ACC112 (cell line): Measurements from ENCODE around the gene POMGNT2.

Experiments used
- H2AFZ ChIP-seq: fragments of 200-600 bp; sonication (generic); one replicate; pipeline ENCODE4 v1.6.0; 2017; ENCODE audit warnings: antibody characterized with exemption, low read length; ENCODE audit not compliant: unreplicated experiment
- H3K27ac ChIP-seq: fragments of 200-600 bp; sonication (generic); 2 replicates; pipeline ENCODE4 v1.5.1; 2014; ENCODE audit warnings: low read depth, mild to moderate bottlenecking, antibody characterized with exemption, low read length, moderate library complexity
- H3K27me3 ChIP-seq: fragments of 200-600 bp; sonication (generic); 2 replicates; pipeline ENCODE4 v1.6.1; 2014; ENCODE audit warnings: mild to moderate bottlenecking, antibody characterized with exemption, low read length, moderate library complexity, mixed read lengths; ENCODE audit not compliant: insufficient read depth
- H3K36me3 ChIP-seq: fragments of 200-600 bp; sonication (generic); 2 replicates; pipeline ENCODE4 v1.6.1; 2016; ENCODE audit warnings: mild to moderate bottlenecking, antibody characterized with exemption, low read length, moderate library complexity, mixed read lengths; ENCODE audit not compliant: insufficient read depth
- H3K4me1 ChIP-seq: fragments of 200-600 bp; sonication (generic); one replicate; pipeline ENCODE4 v1.6.1; 2016; ENCODE audit warnings: low read length, mixed read lengths; ENCODE audit not compliant: insufficient read depth, unreplicated experiment, control insufficient read depth
- H3K4me3 ChIP-seq: fragments of 200-600 bp; sonication (generic); 2 replicates; pipeline ENCODE4 v1.5.1; 2014; ENCODE audit warnings: mild to moderate bottlenecking, low read depth, low read length
- H3K79me2 ChIP-seq: fragments of 200-600 bp; sonication (generic); one replicate; pipeline ENCODE4 v1.6.0; 2016; ENCODE audit warnings: low read length; ENCODE audit not compliant: control insufficient read depth, unreplicated experiment, insufficient read depth

POMGNT2 gene

DNA sequence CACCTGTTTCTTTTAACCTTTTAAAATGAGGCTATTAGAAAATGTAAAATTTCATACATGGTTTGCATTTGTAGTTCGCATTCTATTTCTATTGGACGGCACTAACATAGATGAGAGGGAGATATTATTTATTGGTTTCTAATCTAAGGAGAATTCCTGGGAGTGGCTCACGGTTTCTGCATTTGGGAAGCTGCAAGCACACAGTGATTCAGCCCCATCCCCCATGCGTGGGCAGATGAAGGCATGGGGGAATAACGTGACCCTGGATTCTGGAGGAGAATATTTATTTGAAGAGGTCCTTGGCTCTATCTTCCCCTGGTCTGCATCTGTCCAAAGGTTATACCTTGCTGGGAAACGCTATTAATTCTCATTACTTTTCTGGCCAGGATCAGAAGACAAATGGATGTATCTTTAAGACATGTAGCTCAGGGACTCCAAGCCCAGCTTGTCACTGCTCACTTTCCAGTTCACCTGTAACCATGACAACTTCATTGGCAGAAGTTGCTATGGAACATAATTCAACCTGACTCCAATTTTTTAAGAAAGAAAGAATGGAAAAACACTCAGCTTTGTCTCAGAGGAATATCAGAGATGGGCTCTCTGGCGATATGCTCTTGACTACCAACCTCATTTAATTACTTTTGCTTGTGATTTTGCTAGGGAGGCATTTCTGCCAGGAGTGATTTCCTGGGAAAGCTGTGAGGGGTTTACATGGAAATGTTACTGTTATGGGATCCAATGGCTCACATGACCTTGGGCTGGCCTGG, 27.2 kb upstream of the POMGNT2 start:
- H3K79me2 ChIP-seq, result no peaks in the 10 kb centered on the region
- no peaks in the 10 kb centered on the region for H3K36me3 ChIP-seq
- no peak overlapping the region for H3K4me3 ChIP-seq
- peaks cover 14% of the 10 kb centered on the region for H3K27me3 ChIP-seq
- no peaks in the 10 kb centered on the region for H3K4me1 ChIP-seq
- no peak overlapping the region for H2AFZ ChIP-seq
- no peak overlapping the region for H3K27ac ChIP-seq

DNA sequence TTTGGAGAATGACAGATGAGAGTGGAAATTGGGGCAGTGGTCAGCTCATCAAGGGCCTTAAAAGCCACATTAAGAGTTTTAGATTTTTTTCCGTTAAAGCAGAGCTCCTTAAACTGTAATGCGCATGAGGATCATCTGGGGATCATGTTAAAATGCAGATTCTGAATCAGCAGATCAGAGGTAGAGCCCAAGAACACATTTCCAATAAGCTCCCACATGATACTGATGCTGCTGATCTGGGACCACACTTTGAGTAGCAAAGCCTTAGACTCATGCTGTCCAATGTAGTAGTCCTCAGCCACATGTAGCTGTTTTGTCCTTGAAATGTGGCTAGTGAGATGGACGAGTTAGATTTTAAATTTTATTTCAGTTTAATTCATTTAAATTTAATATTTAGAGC, 26.3 kb upstream of the POMGNT2 start:
- H3K27ac ChIP-seq, result no peak overlapping the region
- no peaks in the 10 kb centered on the region for H3K79me2 ChIP-seq
- peaks cover 14% of the 10 kb centered on the region for H3K27me3 ChIP-seq
- no peak overlapping the region for H2AFZ ChIP-seq
- H3K4me3 ChIP-seq, result no peak overlapping the region
- no peaks in the 10 kb centered on the region for H3K36me3 ChIP-seq
- H3K4me1 ChIP-seq, result no peaks in the 10 kb centered on the region

DNA sequence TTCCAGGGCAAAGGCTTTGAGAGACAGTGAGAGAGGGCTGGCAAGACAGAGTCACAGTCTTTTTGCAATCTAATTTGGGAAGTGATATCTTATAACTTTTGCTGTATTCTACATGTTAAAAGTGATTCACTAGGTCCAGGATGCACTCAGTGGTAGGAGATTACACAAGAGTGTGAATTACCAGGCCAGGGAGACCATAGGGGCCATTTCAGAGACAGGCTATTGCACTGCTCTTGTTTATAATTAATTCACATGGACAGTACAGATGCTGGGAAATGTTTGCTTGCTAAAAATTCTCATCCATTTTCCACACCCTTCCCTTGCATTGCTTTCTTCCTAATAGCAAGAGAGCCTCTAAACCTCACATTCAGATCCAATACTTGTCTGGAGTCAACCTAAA, 22.6 kb upstream of the POMGNT2 start:
- H2AFZ ChIP-seq, result no peak overlapping the region
- H3K79me2 ChIP-seq, result no peaks in the 10 kb centered on the region
- peaks cover 17% of the 10 kb centered on the region for H3K27me3 ChIP-seq
- no peaks in the 10 kb centered on the region for H3K36me3 ChIP-seq
- H3K4me3 ChIP-seq, result no peak overlapping the region
- H3K4me1 ChIP-seq, result no peaks in the 10 kb centered on the region
- H3K27ac ChIP-seq, result no peak overlapping the region

DNA sequence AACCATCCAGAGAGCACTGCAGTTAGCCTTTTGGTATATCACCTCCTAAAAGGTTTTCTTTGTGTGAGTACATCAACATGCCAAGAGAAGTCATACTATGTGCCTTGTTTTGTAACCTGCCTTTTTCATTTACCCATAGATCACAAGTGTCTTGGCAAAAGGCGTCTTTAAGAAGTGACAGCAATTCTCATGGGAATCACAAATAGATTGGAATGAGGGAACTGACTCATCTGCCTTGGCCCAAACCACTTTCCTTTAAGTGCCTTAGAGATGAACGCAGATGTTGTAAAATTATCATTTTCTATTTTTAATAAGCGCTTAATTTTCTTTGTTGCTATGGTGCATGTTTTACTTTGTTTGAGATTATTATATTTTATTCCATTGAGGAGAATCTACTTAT, 20.7 kb upstream of the POMGNT2 start:
- H3K27ac ChIP-seq, result no peak overlapping the region
- H2AFZ ChIP-seq, result no peak overlapping the region
- no peaks in the 10 kb centered on the region for H3K79me2 ChIP-seq
- H3K4me3 ChIP-seq, result no peak overlapping the region
- H3K36me3 ChIP-seq, result no peaks in the 10 kb centered on the region
- H3K4me1 ChIP-seq, result no peaks in the 10 kb centered on the region
- H3K27me3 ChIP-seq, result peaks cover 25% of the 10 kb centered on the region

DNA sequence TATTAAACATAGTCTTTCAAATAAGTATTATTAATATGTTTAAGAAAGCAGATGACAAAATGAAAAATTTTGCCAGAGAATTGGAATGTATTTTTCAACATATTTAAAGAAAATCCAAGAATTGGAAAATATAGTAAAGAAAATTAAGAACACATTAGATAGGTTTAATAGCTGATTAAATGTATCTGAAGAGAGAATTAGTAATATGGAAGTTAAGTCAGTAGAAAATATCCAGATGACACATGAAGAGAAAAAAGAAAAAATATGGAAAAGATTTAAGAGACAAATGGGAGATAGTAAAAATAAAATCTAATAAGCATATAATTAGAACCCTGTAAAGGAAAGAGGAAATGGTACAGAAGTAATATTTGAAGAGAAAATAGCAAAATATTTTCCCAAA, 18.0 kb upstream of the POMGNT2 start:
- Histone ChIP-seq H3K27ac (no peak overlapping the region), H3K36me3 (no peaks in the 10 kb centered on the region), H3K4me3 (no peak overlapping the region), H3K27me3 (peaks cover 36% of the 10 kb centered on the region), H3K79me2 (no peaks in the 10 kb centered on the region), H2AFZ (no peak overlapping the region), H3K4me1 (no peaks in the 10 kb centered on the region)

DNA sequence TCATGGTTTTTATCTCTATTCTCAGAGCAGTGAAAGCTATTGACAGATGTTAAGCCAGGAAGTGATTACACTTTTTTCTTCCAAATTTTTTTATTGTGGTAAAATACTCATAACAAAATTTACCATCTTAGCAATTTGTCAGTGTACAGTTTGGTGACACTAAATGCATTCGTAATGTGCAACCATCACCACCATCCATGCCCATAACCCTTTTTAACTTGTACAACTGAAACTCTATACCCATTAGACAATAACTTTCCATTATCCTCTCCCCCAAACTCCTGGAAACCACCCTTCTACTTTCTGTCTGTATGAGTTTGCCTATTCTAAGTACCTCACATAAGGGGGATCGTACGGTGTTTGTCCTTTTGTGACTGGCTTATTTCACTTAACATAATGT, 15.1 kb upstream of the POMGNT2 start:
- H3K4me1 ChIP-seq, result no peaks in the 10 kb centered on the region
- no peaks in the 10 kb centered on the region for H3K79me2 ChIP-seq
- no peak overlapping the region for H3K27ac ChIP-seq
- H3K36me3 ChIP-seq, result no peaks in the 10 kb centered on the region
- peaks cover 63% of the 10 kb centered on the region for H3K27me3 ChIP-seq
- H3K4me3 ChIP-seq, result no peak overlapping the region
- no peak overlapping the region for H2AFZ ChIP-seq

DNA sequence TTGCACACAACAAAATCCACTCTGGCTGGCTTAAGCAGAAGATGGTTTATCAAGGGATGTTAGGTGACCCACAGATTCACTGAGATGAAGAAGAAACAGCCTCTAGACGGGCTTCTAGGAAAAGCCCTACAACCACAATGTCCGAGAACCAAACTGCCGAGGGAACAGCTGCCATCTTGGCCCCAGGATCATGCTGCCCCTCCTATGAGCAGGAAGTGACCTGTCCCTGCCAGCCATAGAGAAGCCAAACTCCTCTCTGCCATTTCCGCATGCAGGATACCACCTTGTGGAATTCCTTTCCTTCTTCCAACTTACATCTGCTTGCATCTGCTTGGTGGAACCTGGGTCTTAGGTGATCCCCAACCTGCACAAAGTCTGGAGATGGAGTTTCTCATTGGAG, 11.4 kb upstream of the POMGNT2 start:
- H2AFZ ChIP-seq, result no peak overlapping the region
- H3K4me1 ChIP-seq, result no peaks in the 10 kb centered on the region
- H3K79me2 ChIP-seq, result no peaks in the 10 kb centered on the region
- no peak overlapping the region for H3K27ac ChIP-seq
- H3K36me3 ChIP-seq, result no peaks in the 10 kb centered on the region
- no peak overlapping the region for H3K4me3 ChIP-seq
- peaks cover 88% of the 10 kb centered on the region for H3K27me3 ChIP-seq

DNA sequence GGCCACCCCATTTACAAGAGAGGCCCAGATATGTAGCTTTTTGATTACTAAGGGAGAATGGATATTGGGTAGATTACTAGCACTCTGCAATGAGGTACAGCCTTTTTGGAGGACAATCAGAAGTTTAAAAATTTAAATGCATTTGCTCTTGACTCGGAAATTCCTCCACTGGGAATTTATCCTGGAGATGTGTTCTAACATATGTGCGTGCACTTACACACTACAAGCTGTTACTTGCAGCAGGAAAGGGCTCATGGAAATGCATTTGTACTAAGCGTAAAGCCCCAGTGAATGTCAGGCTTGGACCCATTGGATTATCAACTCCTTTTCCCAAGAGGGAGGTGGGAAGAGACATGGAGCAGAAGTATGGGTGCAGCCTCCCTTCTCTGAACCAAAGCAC, 7.8 kb upstream of the POMGNT2 start:
- no peaks in the 10 kb centered on the region for H3K79me2 ChIP-seq
- no peak overlapping the region for H2AFZ ChIP-seq
- no peak overlapping the region for H3K27ac ChIP-seq
- no peaks in the 10 kb centered on the region for H3K4me1 ChIP-seq
- no peak overlapping the region for H3K4me3 ChIP-seq
- H3K36me3 ChIP-seq, result no peaks in the 10 kb centered on the region
- peaks cover 60% of the 10 kb centered on the region for H3K27me3 ChIP-seq

DNA sequence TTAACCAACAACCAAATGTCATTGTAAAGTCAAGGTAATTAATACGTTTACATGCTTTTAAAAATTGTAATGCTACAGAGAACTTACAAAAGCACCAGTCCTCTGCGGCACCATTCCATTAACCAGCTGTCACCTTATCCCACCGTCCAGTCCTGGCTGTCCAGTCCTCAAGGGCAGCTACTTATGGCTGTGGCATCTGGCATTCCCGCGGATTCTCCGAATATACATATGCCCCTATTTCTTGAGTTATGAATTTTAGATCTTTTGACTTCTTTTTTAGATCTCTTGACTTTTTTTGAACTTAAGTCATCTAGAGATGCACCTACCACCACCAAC, 382 bp upstream of the POMGNT2 start:
- H2AFZ ChIP-seq, result peak overlapping the region; percentile 99

DNA sequence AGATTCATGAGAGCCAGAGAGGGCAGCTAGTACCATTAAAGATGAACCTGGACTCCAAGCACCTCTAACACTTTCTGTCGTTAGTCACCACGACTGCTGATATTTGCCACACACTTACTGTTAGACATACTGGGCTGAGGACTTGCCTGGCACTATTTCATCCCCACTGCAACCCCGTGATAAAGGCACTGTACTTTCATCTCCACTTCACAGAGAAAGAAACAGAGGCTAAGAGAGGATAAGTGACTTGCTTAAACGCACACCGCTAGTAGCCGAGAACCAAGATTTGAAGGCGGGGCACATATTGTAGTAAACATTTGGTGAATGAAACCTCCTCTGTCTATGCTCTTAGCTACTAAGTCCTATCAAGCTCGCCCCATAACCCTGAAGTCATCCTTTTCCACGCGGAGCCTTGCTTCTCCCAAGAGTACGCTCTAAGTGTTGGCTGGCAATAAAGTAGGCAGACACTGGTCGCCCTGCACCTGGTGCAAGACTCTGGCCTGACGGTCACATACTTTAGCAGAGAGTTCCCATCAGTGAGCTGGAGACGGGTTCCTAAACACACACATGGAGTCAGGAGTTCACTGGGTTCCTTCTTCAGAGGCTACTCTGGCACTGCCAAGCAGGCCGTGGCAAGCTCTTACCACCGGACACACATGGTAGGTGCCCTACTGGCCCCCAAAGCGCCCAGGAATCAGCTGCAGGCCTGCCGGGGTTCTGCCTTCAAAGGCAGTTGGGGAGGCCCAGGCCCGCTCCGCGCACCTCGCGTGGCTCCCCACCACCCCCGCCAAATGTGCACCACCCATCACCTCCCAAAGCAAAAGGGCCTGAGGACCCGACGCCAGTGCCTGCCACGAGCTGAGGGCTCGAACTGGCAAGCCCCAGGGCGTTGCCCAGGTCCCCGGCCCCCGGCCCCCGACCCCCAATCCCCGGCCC, 951 bp downstream of the POMGNT2 start:
- H3K27ac ChIP-seq, result no peak overlapping the region
- peaks cover 5% of the 10 kb centered on the region for H3K79me2 ChIP-seq
- peaks cover 3% of the 10 kb centered on the region for H3K4me1 ChIP-seq
- peak overlapping the region; percentile 99 for H3K4me3 ChIP-seq
- H3K27me3 ChIP-seq, result no peaks in the 10 kb centered on the region
- peak overlapping the region; percentile 5 for H2AFZ ChIP-seq
- H3K36me3 ChIP-seq, result no peaks in the 10 kb centered on the region

More for the DNA sequence above, 382 bp upstream of the POMGNT2 start:
- peaks cover 5% of the 10 kb centered on the region for H3K79me2 ChIP-seq
- peak overlapping the region; percentile 99 for H3K4me3 ChIP-seq
- peaks cover 3% of the 10 kb centered on the region for H3K4me1 ChIP-seq
- no peaks in the 10 kb centered on the region for H3K27me3 ChIP-seq
- no peaks in the 10 kb centered on the region for H3K36me3 ChIP-seq
- no peak overlapping the region for H3K27ac ChIP-seq

DNA sequence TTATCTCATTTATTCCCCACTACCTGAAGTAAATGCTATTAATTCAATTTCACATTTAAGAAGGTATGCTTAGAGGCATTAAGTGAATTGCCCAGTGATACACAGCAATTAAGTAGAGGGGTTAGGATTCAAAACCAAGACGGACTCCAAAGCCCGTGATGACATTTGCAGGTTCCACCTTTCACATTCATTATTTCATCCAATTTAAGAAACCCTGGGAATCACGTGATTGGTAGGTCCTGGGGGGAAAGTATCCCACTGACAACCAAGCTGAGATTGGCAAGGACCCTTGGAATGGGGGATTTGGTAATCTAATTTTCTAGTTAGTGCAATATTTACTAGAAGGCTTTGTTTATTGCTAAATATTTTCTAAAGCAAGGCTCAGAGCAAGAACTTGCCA, 1.8 kb downstream of the POMGNT2 start:
- Histone ChIP-seq H2AFZ (no peak overlapping the region), H3K79me2 (peaks cover 5% of the 10 kb centered on the region), H3K27ac (no peak overlapping the region), H3K27me3 (no peaks in the 10 kb centered on the region), H3K4me1 (peaks cover 3% of the 10 kb centered on the region), H3K4me3 (no peak overlapping the region), H3K36me3 (no peaks in the 10 kb centered on the region)
